GM18951 (cell line): ENCODE data around the gene HYI.
A peak's percentile ranks its signal among the peaks of the same experiment; 100 is the strongest.
"Not testable (repeated sequence)": the region's sequence is repeated elsewhere in the genome, so short reads cannot be mapped to it uniquely, and the experiment has no call there.

Experiments
- POLR2A ChIP-seq: IDR thresholded peaks from 4 replicates; pipeline ENCODE4 v1.6.1; 2011; ENCODE audit warnings: mild to moderate bottlenecking; ENCODE audit not compliant: insufficient read length, insufficient read depth; ENCODE audit errors: extremely low read depth
- in situ Hi-C: fragments of 300-500 bp; cut with MboI; formaldehyde crosslinking; loops from one replicate; pipeline ENCODE4 v1.12.0; 2022; ENCODE audit warnings: low sequenced_read_pairs, mixed read lengths, inconsistent platforms; ENCODE audit not compliant: unreplicated experiment

HYI gene, protein sequence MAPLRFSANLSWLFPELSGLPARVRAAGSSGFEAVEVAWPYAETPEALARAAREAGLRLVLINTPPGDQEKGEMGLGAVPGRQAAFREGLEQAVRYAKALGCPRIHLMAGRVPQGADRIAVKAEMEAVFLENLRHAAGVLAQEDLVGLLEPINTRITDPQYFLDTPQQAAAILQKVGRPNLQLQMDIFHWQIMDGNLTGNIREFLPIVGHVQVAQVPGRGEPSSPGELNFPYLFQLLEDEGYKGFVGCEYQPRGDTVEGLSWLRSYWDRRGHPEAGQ

DNA sequence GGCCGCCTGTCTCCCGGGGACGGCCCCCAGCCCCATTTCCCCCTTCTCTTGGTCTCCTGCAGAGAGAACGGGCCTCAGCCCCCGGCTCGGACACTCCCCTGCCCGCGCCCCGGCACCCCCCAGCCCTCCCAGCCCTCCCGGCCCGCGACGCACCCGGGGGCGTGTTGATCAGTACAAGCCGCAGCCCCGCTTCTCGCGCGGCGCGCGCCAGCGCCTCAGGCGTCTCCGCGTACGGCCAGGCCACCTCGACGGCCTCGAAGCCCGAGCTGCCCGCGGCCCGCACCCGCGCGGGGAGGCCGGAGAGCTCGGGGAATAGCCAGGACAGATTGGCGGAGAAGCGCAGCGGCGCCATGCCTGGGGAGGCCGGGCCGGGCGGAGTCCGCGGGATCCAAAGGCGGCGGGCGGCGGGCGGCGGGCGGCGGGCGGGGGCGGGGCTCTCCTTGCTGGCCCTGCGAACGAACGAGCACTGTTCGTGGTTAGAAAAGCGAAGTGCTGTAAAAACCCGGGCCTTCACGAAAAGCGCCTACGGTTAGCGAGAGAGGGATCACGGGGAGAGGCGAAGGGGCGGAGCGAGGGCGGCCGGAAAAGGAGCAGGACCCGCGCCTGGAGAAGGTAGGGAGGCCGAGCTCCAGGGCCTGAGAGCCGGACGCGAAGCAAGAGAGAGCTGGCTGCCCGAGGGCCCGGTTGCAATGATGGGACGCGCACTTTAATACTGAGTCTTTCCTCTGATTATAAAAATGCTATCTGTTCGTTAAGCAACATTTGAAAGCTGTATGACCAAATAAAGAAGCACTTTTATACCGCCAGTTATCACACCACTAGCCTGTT lies at the start of gene HYI:
Gene HYI, minus strand, starts transcription at position 490 of the 828 bp plus-strand sequence. Its CDS starts 138 bp downstream, at position 352.
- TF ChIP-seq POLR2A: peak; percentile 62
- in situ Hi-C loops: no loop called here

DNA sequence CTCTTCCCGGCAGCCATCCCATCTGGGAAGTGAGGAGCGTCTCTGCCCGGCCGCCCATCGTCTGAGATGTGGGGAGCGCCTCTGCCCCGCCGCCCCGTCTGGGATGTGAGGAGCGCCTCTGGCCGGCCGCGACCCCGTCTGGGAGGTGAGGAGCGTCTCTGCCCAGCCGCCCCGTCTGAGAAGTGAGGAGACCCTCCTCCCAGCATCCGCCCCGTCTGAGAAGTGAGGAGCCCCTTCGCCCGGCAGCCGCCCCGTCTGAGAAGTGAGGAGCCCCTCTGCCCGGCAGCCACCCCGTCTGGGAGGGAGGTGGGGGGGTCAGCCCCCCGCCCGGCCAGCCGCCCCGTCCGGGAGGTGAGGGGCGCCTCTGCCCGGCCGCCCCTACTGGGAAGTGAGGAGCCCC lies 48.1 kb upstream of the HYI start:
- in situ Hi-C loops: not testable (repeated sequence)

DNA sequence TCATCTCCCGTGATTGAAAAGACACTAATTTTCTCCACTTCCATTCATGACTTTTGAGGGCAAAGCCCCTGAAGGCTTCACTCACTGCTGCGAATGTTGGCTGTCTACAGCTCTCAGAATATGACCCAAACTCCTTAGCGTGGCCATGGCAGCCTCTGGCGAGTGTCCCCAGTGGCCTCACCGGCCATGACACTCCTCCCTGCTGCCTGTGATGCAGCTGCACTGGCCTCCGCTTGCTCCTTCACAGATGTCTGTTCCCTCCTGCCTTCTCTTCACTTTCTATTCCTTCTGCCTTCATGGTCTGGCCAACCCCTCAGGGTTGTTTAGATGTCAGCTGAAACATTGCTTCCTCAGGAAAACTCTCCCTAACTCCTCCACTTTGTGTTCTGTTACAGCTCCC lies 46.2 kb upstream of the HYI start:
- no peak for TF ChIP-seq POLR2A
- in situ Hi-C loops: no loop called here

DNA sequence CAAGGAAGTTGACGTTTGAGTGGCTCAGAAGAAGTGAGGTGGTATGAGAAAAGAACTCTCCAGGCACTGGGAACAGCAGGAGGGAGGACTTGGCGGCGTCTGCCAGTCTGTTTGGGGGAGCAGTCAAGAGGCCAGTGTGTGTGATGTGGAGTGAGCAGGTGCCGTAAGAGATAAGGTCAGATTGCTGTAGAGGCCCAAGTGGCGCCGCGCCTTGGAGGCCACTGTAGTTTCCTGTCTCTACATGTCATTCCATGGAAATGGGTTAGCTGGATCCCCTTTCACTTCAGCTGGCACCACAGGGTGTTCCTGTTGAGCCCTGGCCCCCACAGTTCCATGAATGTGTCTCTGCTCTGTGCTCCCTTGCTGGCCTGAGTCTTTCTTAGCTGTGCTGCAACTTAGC lies 41.5 kb upstream of the HYI start:
- in situ Hi-C loops: no loop called here
- no peak for TF ChIP-seq POLR2A

- in situ Hi-C loops: no loop called here
- no peak for TF ChIP-seq POLR2A
Observed at GRCh38 chr1:43493661-43494450, 40.1 kb upstream of the HYI start.

GRCh38 chr1:43492826-43493225 lies 39.1 kb upstream of the HYI start:
- in situ Hi-C loops: no loop called here

GRCh38 chr1:43491061-43491460 lies 37.3 kb upstream of the HYI start:
- TF ChIP-seq POLR2A: no peak
- in situ Hi-C loops: no loop called here

More at GRCh38 chr1:43492826-43493225, 39.1 kb upstream of the HYI start:
- no peak for TF ChIP-seq POLR2A

DNA sequence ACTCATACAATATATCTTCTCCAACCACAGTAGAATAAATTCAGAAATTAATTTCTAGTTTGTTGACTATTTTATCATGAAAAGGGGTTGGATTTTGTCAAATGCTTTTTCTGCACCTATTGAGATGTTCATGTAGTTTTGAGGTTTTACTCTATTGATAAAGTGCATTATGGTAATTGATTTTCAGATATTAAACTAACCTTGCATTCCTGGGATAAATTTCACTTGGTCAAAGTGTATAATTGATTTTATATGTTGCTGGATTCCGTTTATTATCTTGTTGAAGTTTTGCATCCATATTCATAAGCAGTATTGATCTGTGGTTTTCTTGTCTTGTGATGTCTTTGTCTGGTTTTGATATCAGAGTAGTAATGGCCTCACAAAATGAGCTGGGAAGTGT lies 34.4 kb upstream of the HYI start:
- TF ChIP-seq POLR2A: no peak

GRCh38 chr1:43484367-43484766 lies 30.6 kb upstream of the HYI start:
- TF ChIP-seq POLR2A: no peak

More for the DNA sequence above, 34.4 kb upstream of the HYI start:
- in situ Hi-C loops: no loop called here

GRCh38 chr1:43482215-43482614 lies 28.5 kb upstream of the HYI start:
- in situ Hi-C loops: no loop called here
- TF ChIP-seq POLR2A: no peak

More at GRCh38 chr1:43484367-43484766, 30.6 kb upstream of the HYI start:
- in situ Hi-C loops: no loop called here

DNA sequence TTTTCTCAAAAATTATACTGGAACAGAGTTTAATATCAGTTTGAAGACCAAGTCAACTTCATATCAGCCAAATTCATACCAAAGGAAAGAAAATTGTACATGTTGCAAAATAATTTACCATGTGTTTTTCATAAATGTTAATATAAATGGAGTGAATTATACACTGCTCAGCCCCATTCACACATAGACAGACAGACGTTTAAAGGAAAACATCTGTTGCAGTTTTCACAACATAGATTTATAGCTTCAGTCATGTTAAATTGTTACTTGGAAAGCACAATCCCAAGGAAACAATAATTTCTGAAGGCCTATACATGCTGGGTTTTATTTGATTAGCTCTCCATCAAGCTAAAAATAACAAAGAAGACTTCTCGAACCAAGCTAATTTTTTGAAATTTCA lies 27.8 kb upstream of the HYI start:
- TF ChIP-seq POLR2A: no peak
- in situ Hi-C loops: no loop called here

GRCh38 chr1:43479414-43479813 lies 25.7 kb upstream of the HYI start:
- in situ Hi-C loops: no loop called here
- no peak for TF ChIP-seq POLR2A

- in situ Hi-C loops: no loop called here
- TF ChIP-seq POLR2A: no peak
Observed at GRCh38 chr1:43477716-43478115, 24.0 kb upstream of the HYI start.

DNA sequence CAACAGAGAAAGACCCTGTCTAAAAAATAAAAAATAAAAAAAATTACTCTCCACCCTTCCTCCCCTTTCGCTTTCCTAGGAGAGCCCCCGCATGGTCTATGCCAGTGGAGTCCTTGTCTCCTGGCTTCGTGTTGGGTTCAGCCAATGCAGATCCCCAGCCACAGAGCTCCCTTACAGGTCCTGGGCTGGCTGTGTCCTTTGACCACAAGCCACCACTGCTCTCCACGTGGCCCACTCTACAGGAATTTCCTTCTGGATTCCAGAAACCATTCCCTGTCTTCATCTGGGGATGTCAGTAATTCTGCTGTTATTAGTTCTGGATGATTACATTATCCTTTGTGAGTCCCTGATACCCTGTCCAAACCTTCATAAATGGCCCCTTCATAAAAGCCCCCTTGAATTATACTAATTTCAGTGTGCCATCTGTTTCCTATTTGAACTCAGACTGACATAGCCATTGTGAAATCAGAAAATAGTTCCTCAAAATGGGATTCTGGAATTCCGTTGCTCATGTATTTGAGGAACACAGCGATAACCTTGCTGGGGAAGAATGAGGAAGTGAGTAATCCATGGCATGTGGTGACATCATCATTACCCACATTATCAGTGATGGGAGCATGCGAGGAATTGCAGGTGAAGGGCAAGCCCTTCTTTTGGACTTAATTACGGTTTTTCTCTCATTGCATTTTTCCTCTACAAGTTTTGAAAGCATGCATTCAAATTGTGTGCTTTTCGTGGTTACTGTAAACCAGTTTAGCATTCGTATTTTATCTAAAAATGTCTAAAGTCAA lies 22.1 kb upstream of the HYI start:
- in situ Hi-C loops: not testable (repeated sequence)
